Neural progenitor cell (in vitro differentiated cells): ENCODE measurements around the gene ZCCHC10. TPM values are rescaled to one million over a fixed set of nuclear protein-coding genes. Genes with fewer than 3 reads are reported as not detected.

ENCODE experiments used
- DNase-seq: peaks from one replicate; pipeline ENCODE4 v3.0.0-alpha.2; 2016; ENCODE audit warnings: low spot score
- H2AFZ ChIP-seq: fragments of 200-600 bp; sonication (generic); replicated peaks from 2 replicates; pipeline ENCODE4 v1.6.1; 2016; ENCODE audit warnings: antibody characterized with exemption
- H3F3A ChIP-seq: fragments of 200-600 bp; sonication (generic); 2 replicates; pipeline ENCODE4 v1.6.1; 2016; ENCODE audit warnings: antibody characterized with exemption, low read depth
- H3K27ac ChIP-seq: fragments of 200-600 bp; sonication (generic); 2 replicates; pipeline ENCODE4 v1.5.1; 2016; ENCODE audit warnings: mild to moderate bottlenecking
- H3K27me3 ChIP-seq: fragments of 200-600 bp; sonication (generic); 2 replicates; pipeline ENCODE4 v1.6.1; 2016; ENCODE audit warnings: mild to moderate bottlenecking, moderate library complexity
- H3K36me3 ChIP-seq: fragments of 200-600 bp; sonication (generic); 2 replicates; pipeline ENCODE4 v1.5.1; 2016
- H3K4me1 ChIP-seq: fragments of 200-600 bp; sonication (generic); 2 replicates; pipeline ENCODE4 v1.6.1; 2016; ENCODE audit warnings: mixed run types
- H3K4me2 ChIP-seq: fragments of 200-600 bp; sonication (generic); 2 replicates; pipeline ENCODE4 v1.6.1; 2016
- H3K4me3 ChIP-seq: fragments of 200-600 bp; sonication (generic); 2 replicates; pipeline ENCODE4 v1.5.1; 2016
- H3K79me2 ChIP-seq: fragments of 200-600 bp; sonication (generic); 2 replicates; pipeline ENCODE4 v1.6.1; 2016; ENCODE audit warnings: low read depth
- H3K9ac ChIP-seq: fragments of 200-600 bp; sonication (generic); 2 replicates; pipeline ENCODE4 v1.6.1; 2016
- H3K9me3 ChIP-seq: fragments of 200-600 bp; sonication (generic); 2 replicates; pipeline ENCODE4 v1.5.1; 2016; ENCODE audit warnings: low read depth
- H4K20me1 ChIP-seq: fragments of 200-600 bp; sonication (generic); 2 replicates; pipeline ENCODE4 v1.6.1; 2016; ENCODE audit warnings: low read depth
- H3K27ac Mint-ChIP-seq: 3 replicates; pipeline ENCODE4 v1.8.0; 2021; ENCODE audit warnings: mixed read lengths
- H3K27me3 Mint-ChIP-seq: 2 replicates; pipeline ENCODE4 v1.8.0; 2022; ENCODE audit warnings: low read depth, mild to moderate bottlenecking, inconsistent platforms, moderate library complexity, mixed read lengths; ENCODE audit not compliant: insufficient read depth
- H3K36me3 Mint-ChIP-seq: 3 replicates; pipeline ENCODE4 v1.8.0; 2021; ENCODE audit warnings: mixed read lengths
- H3K4me1 Mint-ChIP-seq: 3 replicates; pipeline ENCODE4 v1.8.0; 2021; ENCODE audit warnings: mixed read lengths
- H3K4me3 Mint-ChIP-seq: 3 replicates; pipeline ENCODE4 v1.8.0; 2021; ENCODE audit warnings: mild to moderate bottlenecking, moderate library complexity, mixed read lengths
- H3K9me3 Mint-ChIP-seq: 3 replicates; pipeline ENCODE4 v1.8.0; 2020; ENCODE audit warnings: mixed read lengths
- EZH2 ChIP-seq: fragments of 200-600 bp; sonication (generic); IDR thresholded peaks from 2 replicates; pipeline ENCODE4 v1.6.1; 2017; ENCODE audit warnings: antibody characterized with exemption, mild to moderate bottlenecking, moderate library complexity
- EZH2phosphoT487 ChIP-seq: fragments of 200-600 bp; sonication (generic); IDR thresholded peaks from 2 replicates; pipeline ENCODE4 v1.6.1; 2017; ENCODE audit warnings: antibody characterized with exemption
- total RNA-seq: library from RNA; depleted of rRNA; stranded (reverse); fragments of >200 nt; gene quantifications from 2 replicates; pipeline ENCODE4 v1.2.3, GENCODE V29; 2015; ENCODE audit warnings: low replicate concordance
- TF ChIP-seq, protein P1 (sequence below): fragments of 200-600 bp; sonication (generic); IDR thresholded peaks from 2 replicates; pipeline ENCODE4 v1.5.1; 2017; ENCODE audit warnings: antibody characterized with exemption, mild to moderate bottlenecking

ZCCHC10 gene
- total RNA-seq, 1 donor from 2014 or later = 37.0 TPM

DNA sequence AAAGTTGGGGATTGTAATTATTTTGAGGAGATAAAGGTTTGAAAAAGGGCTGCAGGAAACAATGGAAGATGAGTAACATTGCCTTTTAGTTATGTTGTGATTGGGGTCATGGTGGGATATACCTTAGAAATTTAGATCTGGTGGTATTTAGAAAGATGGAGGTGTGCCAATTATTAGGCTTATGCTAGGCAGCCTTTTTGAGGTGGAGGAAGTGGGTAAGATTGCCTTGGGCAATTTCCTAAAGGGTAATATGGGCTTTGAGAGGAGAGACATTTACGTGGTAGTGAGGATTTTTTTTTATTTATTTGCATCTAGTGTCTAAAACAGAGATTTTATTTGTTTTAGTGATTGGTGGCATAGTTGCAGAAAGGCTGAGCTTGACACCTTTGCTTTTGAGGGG is 35.9 kb upstream of the ZCCHC10 start:
- Mint-ChIP-seq H3K4me3 (no peak overlapping the region), H3K36me3 (peaks cover 15% of the 10 kb centered on the region), H3K9me3 (no peaks in the 10 kb centered on the region), H3K27ac (no peak overlapping the region), H3K4me1 (no peaks in the 10 kb centered on the region), H3K27me3 (no peaks in the 10 kb centered on the region)
- H2AFZ ChIP-seq = no peak overlapping the region
- H3K4me1 ChIP-seq = no peaks in the 10 kb centered on the region
- no peaks in the 10 kb centered on the region for H3K9me3 ChIP-seq
- peaks cover 2% of the 10 kb centered on the region for H3K36me3 ChIP-seq
- H4K20me1 ChIP-seq = peaks cover 89% of the 10 kb centered on the region
- H3K79me2 ChIP-seq = peaks cover 100% of the 10 kb centered on the region
- H3K9ac ChIP-seq = no peak overlapping the region
- no peak overlapping the region for H3K4me2 ChIP-seq
- DNase-seq = no peak
- no peaks in the 10 kb centered on the region for H3K27me3 ChIP-seq
- H3K27ac ChIP-seq = no peak overlapping the region
- no peak overlapping the region for H3K4me3 ChIP-seq
- H3F3A ChIP-seq = no peaks in the 10 kb centered on the region
- TF ChIP-seq EZH2 = no peak
- TF ChIP-seq, protein P1, sequence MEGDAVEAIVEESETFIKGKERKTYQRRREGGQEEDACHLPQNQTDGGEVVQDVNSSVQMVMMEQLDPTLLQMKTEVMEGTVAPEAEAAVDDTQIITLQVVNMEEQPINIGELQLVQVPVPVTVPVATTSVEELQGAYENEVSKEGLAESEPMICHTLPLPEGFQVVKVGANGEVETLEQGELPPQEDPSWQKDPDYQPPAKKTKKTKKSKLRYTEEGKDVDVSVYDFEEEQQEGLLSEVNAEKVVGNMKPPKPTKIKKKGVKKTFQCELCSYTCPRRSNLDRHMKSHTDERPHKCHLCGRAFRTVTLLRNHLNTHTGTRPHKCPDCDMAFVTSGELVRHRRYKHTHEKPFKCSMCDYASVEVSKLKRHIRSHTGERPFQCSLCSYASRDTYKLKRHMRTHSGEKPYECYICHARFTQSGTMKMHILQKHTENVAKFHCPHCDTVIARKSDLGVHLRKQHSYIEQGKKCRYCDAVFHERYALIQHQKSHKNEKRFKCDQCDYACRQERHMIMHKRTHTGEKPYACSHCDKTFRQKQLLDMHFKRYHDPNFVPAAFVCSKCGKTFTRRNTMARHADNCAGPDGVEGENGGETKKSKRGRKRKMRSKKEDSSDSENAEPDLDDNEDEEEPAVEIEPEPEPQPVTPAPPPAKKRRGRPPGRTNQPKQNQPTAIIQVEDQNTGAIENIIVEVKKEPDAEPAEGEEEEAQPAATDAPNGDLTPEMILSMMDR = no peak
- TF ChIP-seq EZH2phosphoT487 = no peak

DNA sequence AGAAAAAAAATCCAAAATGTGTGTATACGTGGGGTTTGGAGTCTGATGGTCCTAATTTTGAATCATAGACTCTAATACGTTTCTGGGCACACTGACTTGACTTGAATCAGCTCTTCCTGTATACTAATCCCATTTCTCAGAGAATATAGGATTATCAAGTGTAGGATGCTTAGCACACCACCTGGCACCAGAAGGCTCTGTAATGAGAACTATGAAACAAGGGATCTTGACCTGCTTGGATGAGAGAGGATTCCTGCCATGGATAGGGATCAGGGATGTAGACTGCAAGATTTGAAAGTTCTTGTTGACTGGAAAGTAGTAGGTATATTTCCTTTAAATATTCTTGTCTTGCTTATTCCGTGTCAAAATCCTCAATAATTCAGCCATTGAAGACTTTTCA is 33.3 kb upstream of the ZCCHC10 start:
- DNase-seq = no peak
- Histone ChIP-seq H4K20me1 (peaks cover 98% of the 10 kb centered on the region), H3K36me3 (peaks cover 5% of the 10 kb centered on the region), H2AFZ (no peak overlapping the region), H3K9me3 (no peaks in the 10 kb centered on the region), H3F3A (no peaks in the 10 kb centered on the region), H3K4me3 (no peak overlapping the region), H3K27ac (no peak overlapping the region), H3K4me2 (no peak overlapping the region), H3K27me3 (no peaks in the 10 kb centered on the region), H3K79me2 (peaks cover 100% of the 10 kb centered on the region), H3K4me1 (no peaks in the 10 kb centered on the region), H3K9ac (no peak overlapping the region)
- H3K27ac Mint-ChIP-seq = no peak overlapping the region
- no peaks in the 10 kb centered on the region for H3K4me1 Mint-ChIP-seq
- H3K36me3 Mint-ChIP-seq = peaks cover 15% of the 10 kb centered on the region
- no peak overlapping the region for H3K4me3 Mint-ChIP-seq
- TF ChIP-seq, protein P1 = no peak
- TF ChIP-seq EZH2 (no peak), EZH2phosphoT487 (no peak)
- no peaks in the 10 kb centered on the region for H3K27me3 Mint-ChIP-seq
- peaks cover 2% of the 10 kb centered on the region for H3K9me3 Mint-ChIP-seq

DNA sequence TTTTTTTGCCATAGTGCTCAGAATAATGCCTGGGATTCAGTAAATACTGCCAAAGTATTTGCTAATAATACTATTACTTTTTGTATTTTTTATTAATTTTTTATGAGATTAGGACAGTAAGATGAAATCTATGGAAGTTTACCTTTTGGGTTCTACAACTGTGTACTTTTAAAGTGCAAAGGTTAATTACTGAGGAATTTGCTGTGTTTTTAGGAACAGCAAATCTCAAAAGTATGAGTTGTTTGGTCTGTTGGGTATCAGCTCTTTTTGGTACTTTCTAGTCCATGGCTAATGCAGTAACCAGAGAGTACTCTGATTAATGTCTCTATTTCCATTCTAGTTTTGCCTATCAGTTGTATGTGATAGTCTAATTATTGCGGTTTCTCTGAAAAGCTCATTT is 30.5 kb upstream of the ZCCHC10 start:
- Histone ChIP-seq H4K20me1 (peaks cover 95% of the 10 kb centered on the region), H3K79me2 (peaks cover 100% of the 10 kb centered on the region), H3K27ac (no peak overlapping the region), H3F3A (peaks cover 5% of the 10 kb centered on the region), H3K36me3 (peaks cover 6% of the 10 kb centered on the region), H3K4me2 (no peak overlapping the region), H3K9ac (no peak overlapping the region), H3K27me3 (no peaks in the 10 kb centered on the region), H3K9me3 (no peaks in the 10 kb centered on the region), H3K4me1 (peaks cover 6% of the 10 kb centered on the region), H2AFZ (no peak overlapping the region), H3K4me3 (no peak overlapping the region)
- Mint-ChIP-seq H3K4me3 (no peak overlapping the region), H3K9me3 (peaks cover 2% of the 10 kb centered on the region), H3K36me3 (peaks cover 18% of the 10 kb centered on the region), H3K27ac (no peak overlapping the region), H3K27me3 (peaks cover 2% of the 10 kb centered on the region), H3K4me1 (peaks cover 3% of the 10 kb centered on the region)
- TF ChIP-seq EZH2 (no peak), EZH2phosphoT487 (no peak)
- TF ChIP-seq, protein P1 = no peak
- DNase-seq = no peak
